Activated T-cell treated with anti-CD3 and anti-CD28 coated beads for 48 hours (primary cell): ENCODE results near the gene NAV2.
"Not testable (repeated sequence)": the region's sequence is repeated elsewhere in the genome, so short reads cannot be mapped to it uniquely, and the experiment has no call there.

Source experiments
- DNase-seq: peaks from one replicate; pipeline ENCODE4 v3.0.0-alpha.2; 2020; ENCODE audit warnings: low read depth

NAV2 gene

GRCh38 chr11:20083877-20084276, 371.2 kb downstream of the NAV2 start:
- DNase-seq, result not testable (repeated sequence)

- no peak for DNase-seq
These were observed 372.5 kb downstream of the NAV2 start for GRCh38 chr11:20084921-20085814.

- no peak for DNase-seq
These were observed 373.3 kb downstream of the NAV2 start for GRCh38 chr11:20085918-20086317.

GRCh38 chr11:20087118-20087521, 374.5 kb downstream of the NAV2 start:
- no peak for DNase-seq

GRCh38 chr11:20088397-20089225, 376.0 kb downstream of the NAV2 start:
- DNase-seq, result no peak

GRCh38 chr11:20089367-20089766, 376.7 kb downstream of the NAV2 start:
- no peak for DNase-seq

DNA sequence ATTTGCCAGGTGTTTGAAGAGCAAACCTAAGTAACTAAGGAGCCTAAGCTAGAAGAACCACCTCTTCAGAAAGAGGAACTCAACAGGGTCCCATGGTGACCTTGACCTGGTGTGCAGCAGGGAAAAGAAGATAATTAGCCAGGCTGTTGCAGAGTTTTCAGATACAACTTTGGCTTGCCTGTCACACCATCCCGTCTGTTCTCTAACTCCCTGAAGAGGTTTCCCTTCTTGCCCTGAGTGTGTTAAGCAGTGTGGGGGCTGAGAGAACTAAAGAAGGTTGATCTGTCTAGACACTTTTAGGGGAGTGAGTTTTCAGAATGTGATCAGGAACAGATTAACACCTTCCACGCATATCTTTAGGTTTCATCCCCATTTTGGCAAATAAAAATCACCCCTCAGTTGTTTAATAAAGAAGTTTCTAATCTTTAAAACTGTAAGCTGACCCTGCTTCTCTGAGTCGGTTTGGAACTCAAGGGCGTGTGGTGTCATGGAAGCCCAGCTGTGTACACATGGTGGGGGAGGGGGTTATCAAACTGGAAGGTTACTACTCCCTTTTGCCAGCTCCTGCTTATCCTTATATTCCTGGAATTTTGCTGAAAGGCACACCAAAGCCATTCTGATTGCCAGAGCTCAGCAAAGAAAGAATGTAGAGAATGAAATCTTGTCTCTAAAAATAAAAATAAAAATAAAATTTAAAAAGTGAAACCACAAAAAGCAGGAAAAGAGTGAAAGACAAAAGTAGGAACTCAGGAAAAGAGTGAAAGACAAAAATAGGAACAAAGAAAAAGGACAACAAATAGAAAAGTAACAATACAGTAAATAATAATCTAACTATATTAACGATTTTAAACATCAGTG, 377.4 kb downstream of the NAV2 start:
- DNase-seq, result no peak

DNA sequence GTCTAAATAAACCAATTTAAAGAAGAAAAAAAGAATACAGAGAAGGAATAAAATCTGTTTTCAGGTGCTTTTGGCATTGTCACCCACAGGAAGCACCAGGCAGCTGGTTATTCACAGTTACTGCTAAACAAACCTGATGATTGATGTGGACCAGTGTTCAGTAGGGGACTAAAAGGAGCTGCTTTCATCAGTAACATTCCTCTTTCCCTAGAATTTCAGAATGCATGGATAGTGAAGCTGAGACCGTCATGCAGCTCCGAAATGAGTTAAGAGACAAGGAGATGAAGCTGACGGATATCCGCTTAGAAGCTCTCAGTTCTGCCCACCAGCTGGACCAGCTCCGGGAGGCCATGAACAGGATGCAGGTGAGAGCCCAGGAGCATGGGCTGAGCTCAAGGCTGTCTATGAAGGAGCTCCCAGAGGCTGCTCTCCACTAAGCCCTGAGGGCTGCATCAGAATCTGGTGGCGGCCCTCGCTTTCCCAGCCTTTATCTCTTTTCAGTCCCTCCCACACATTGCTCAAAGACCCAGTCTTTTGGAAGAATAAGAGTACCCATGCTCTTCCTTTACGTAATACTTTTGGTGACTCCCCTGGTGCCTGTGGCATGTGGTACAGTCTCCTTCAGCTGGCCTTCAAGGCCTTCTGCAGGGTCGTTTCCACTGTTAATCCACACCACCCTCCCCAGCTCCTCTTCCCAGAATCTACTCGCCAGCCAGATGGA, 378.2 kb downstream of the NAV2 start:
- no peak for DNase-seq

- DNase-seq, result no peak
These were observed 381.1 kb downstream of the NAV2 start for GRCh38 chr11:20093775-20094174.

DNA sequence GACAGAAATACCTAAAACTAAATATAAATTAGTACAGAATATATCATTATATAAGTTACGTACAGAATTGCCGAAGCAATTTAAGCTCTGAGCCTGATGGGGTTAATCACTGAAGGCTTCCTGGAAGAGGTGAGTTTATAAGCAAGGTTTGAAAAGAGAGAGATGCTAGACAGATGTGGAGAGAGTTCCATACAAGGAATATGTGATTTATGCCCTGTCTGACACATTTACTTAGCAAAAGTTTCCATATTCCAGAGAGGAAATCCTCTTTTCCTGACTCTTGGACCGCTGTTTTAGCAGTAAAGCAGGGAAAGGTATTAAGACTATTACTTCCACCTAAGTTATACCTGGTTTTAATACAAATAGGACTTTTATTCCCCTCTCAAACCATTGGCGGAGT, 382.6 kb downstream of the NAV2 start:
- no peak for DNase-seq

DNA sequence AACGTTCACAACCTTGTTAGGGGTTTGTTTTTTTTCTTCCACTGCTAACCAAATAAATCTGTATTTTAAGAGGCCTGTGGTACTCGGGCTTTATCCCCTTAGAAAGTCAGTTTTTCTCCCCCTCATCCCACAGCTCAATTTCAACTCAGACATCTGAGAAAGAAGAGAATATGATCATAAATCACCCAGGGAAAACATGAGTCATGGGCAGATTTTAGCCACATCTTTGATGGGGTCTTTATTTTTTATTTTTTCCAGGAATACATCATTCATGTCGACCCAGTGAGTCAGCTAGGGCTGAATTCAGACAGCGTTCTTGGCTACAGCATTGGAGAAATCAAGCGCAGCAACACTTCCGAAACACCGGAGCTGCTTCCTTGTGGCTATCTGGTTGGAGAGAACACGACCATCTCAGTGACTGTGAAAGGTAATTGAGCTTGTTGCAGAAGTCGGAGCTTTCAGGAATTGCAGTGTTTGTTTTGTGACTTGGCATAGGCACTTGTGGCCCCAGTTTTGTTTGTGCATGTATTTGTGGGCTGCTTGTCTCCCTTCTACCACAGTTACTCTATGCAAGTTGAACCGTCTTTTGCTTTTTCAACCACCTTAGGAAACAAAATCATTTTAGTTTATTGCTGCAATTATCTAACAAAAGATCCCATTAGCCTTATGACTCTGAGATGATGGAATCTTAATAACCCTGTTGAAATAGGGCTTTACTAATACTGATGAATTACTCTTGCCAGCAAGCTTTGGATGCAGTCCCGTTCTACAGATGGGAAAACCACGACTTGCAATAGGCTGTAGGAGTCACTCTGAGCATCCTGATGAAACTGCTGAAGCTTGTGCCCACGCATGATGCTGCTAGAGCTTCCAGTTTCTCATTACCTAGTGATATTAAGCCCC, 384.9 kb downstream of the NAV2 start:
- DNase-seq, result no peak

GRCh38 chr11:20099527-20099926, 386.9 kb downstream of the NAV2 start:
- DNase-seq, result no peak

DNA sequence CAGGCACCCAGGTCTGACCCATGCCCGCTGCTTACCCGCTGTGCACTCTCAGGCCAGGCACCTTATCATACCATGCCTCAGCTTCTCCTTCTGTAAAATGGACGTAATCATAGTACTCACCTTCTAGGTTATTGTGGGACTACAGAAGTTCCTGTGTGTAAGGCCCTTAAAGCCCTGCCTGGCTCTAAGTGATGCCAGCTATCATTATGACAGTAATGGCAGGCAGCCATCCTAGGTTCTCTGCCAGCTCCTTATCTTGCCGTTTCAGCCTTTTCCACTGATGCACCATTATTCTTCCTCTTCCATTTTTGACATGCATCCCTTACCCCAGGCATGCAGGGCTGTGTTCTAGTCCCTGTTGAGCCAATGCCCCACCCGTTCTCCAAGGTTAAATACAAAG, 389.8 kb downstream of the NAV2 start:
- DNase-seq, result no peak

DNA sequence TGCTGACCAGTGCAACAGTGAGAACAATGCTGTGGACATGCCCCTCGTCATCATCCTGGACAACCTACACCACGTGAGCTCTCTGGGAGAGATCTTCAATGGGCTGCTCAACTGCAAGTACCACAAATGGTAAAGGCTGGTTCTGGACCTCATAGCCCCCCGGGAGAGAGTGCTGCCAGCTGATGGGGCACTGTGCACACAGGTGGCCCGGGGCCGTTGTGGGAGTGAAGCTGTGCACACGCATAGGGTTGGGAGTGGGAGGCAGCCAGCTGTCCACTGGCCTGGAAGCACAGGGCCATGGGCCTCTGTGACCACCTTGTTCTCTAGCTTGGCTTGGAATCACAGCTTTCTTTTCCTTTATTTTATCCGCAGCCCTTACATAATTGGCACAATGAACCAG, 390.6 kb downstream of the NAV2 start:
- DNase-seq, result no peak

- DNase-seq, result no peak
These were observed 392.8 kb downstream of the NAV2 start for GRCh38 chr11:20105427-20105826.

DNA sequence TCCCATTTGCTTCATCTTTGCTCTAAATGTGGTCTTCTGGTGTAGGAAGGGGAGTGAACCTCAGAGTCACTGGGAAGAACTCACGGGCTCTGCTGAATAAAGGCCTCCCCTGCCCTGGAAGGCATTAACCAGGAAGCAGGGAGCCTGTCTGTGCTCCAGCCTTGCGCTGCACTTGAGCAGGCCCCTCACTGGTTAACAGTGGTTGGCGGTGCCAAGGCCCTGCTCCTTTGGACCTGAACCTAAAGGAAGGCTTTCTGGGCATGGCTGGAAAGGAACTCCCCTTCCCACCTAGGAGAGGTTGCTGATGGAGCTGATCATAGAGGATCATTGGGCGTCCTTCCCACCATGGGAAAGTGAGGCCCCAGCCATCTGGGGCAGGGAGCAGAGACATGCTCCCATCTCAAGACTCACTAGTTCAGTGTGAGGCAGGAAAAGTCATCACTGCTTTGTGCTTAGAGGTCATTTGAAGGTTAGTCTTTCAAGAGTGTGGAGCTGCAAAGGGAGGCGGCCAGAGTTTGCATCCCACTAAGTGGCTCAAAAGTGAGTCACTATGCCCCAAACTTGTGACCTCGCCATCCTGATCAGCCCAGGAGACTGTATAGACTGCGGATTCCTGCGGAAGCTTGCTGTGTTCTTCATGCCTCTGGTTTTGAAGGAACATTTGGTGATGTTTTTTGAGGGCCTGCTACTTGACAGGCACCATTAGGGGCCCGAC, 397.3 kb downstream of the NAV2 start:
- no peak for DNase-seq

GRCh38 chr11:20110908-20111669, 398.5 kb downstream of the NAV2 start:
- peak; percentile 26 for DNase-seq

DNA sequence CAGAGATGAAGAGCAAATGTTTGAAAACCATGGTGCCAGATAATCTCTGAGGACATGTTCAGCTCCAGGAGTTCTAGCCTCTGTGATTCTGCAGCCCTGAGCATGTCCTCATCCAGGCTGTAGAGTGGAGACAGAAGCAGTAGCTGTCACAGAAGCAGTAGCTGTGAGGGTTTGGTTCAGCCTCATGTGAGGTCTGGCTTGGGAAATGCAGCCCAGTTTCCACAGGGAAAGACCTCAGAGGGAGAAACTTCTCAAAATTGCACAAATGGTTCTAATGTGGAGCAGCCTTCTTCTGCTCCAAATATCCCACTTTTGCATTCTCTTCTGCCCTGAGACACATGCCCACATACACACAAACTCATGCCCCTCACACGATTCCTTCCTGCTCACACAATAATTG, 399.2 kb downstream of the NAV2 start:
- no peak for DNase-seq
